Pericardium fibroblast (primary cell): Measurements from ENCODE around the gene PRAC1. TPM values are rescaled to one million over a fixed set of nuclear protein-coding genes. Genes with fewer than 3 reads are reported as not detected.

ENCODE experiments used
- total RNA-seq: library from RNA; depleted of rRNA; stranded (reverse); fragments of >200 nt; gene quantifications from 2 replicates; pipeline ENCODE4 v1.2.3, GENCODE V29; 2015

The PRAC1 gene
- not detected in 2 replicates for total RNA-seq

GRCh38 chr17:48722201-48722907 lies at the start of gene PRAC1:
Gene PRAC1 (minus strand): TSS chr17:48722518. CDS start chr17:48722392, 126 bp downstream.

GRCh38 chr17:48728232-48729231 lies 6.2 kb upstream of the PRAC1 start, which contains the start of gene HOXB13:
Gene HOXB13 (minus strand): TSS chr17:48728750. CDS start chr17:48728593, 157 bp downstream.

DNA sequence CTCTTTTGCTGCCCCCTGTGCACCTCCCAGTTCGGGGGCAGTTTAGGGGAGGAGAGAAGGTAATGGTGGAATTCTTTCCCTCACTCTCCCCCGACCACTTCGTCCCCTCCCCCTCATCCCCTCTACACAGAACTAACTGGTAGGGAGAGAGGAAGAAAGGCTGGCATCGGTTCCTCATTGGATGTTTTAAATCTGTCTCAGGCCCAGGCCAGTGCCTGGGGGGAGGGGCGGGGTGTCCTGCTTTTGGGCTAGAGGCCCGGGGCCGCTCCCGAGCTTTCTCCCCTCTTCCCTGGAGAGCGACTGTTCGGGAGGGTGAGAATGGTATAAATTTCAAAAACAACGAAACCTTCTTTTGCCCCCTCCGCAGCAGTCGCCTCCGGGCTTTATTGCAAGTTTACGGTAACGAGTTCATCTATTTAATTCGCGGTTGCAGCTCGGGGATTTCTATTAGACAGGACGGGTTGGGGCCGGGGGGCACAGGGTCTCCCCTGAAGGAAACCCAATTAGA lies 651 bp upstream of the PRAC1 start, which contains the start of gene PRAC2:
TSS of gene PRAC2 (plus strand) at position 271 of the 508 bp plus-strand sequence. CDS start 1,226 bp downstream, outside the sequence.

Other genes with a start within 250 kb of the PRAC1 start
- gene HOXB1, start 191.5 kb downstream of the PRAC1 start, total RNA-seq, result not detected in 2 replicates
- gene HOXB2, start 177.4 kb downstream of the PRAC1 start, total RNA-seq, result 20.5 and 21.0 TPM in 2 replicates
- gene HOXB4, start 144.2 kb downstream of the PRAC1 start, total RNA-seq, result 1.1 and 4.5 TPM in 2 replicates
- gene HOXB3, start 132.3 kb downstream of the PRAC1 start, total RNA-seq, result 4.1 and 14.0 TPM in 2 replicates
- 0.12 and 0.43 TPM in 2 replicates for gene HOXB5, start 128.7 kb downstream of the PRAC1 start, total RNA-seq
- gene HOXB6, start 117.5 kb downstream of the PRAC1 start, total RNA-seq, result 2.2 and 12.2 TPM in 2 replicates
- gene HOXB7, start 111.5 kb downstream of the PRAC1 start, total RNA-seq, result 0.70 and 7.3 TPM in 2 replicates
- 0.47 and 1.0 TPM in 2 replicates for gene HOXB8, start 107.2 kb downstream of the PRAC1 start, total RNA-seq
- gene HOXB9, start 96.2 kb downstream of the PRAC1 start, total RNA-seq, result 2.8 TPM in 1 of 2 replicates, not detected in the other
- not detected in 2 replicates for gene PRAC2, start 667 bp upstream of the PRAC1 start, total RNA-seq
- not detected in 2 replicates for gene HOXB13, start 6.2 kb upstream of the PRAC1 start, total RNA-seq
- not detected in 2 replicates for gene TTLL6, start 94.7 kb upstream of the PRAC1 start, total RNA-seq
- 58.7 and 67.0 TPM in 2 replicates for gene CALCOCO2, start 108.5 kb upstream of the PRAC1 start, total RNA-seq
- 65.1 and 70.8 TPM in 2 replicates for gene ATP5MC1, start 170.3 kb upstream of the PRAC1 start, total RNA-seq
- 71.9 and 81.2 TPM in 2 replicates for gene UBE2Z, start 185.9 kb upstream of the PRAC1 start, total RNA-seq
- gene SNF8, start 222.3 kb upstream of the PRAC1 start, total RNA-seq, result 57.1 and 117 TPM in 2 replicates
- not detected in 2 replicates for gene GIP, start 246.1 kb upstream of the PRAC1 start, total RNA-seq